SIG-M5 treated with dmso at 0.1 percent for 504 hours (cell line): Measurements from ENCODE around the gene MAD2L1.
"Not testable (repeated sequence)": the region's sequence is repeated elsewhere in the genome, so short reads cannot be mapped to it uniquely, and the experiment has no call there.

Experiments used
- DNase-seq: peaks from one replicate; lab custom pipeline; 2025; ENCODE audit not compliant: unreplicated experiment; lab: John Stamatoyannopoulos, UW

The MAD2L1 gene

GRCh38 chr4:120066517-120067340 lies at the start of gene MAD2L1:
Gene MAD2L1, minus strand, starts transcription at chr4:120066848. Its CDS starts 114 bp downstream, at chr4:120066734.
- DNase-seq: peak; percentile 95

- no peak for DNase-seq
Observed at GRCh38 chr4:120111745-120112144, 45.1 kb upstream of the MAD2L1 start.

- DNase-seq: no peak
Observed at GRCh38 chr4:120109406-120109805, 42.8 kb upstream of the MAD2L1 start.

- no peak for DNase-seq
Observed at GRCh38 chr4:120105472-120105871, 38.8 kb upstream of the MAD2L1 start.

GRCh38 chr4:120096508-120097297 lies 30.1 kb upstream of the MAD2L1 start:
- DNase-seq: no peak

- no peak for DNase-seq
Observed at GRCh38 chr4:120088507-120088906, 21.9 kb upstream of the MAD2L1 start.

- DNase-seq: not testable (repeated sequence)
Observed at GRCh38 chr4:120088066-120088465, 21.4 kb upstream of the MAD2L1 start.

GRCh38 chr4:120085705-120086104 lies 19.1 kb upstream of the MAD2L1 start:
- DNase-seq: no peak

- no peak for DNase-seq
Observed at GRCh38 chr4:120084327-120084726, 17.7 kb upstream of the MAD2L1 start.

- DNase-seq: no peak
Observed at GRCh38 chr4:120083152-120083551, 16.5 kb upstream of the MAD2L1 start.

GRCh38 chr4:120082251-120082650 lies 15.6 kb upstream of the MAD2L1 start:
- no peak for DNase-seq

GRCh38 chr4:120081726-120082125 lies 15.1 kb upstream of the MAD2L1 start:
- no peak for DNase-seq

GRCh38 chr4:120080533-120080932 lies 13.9 kb upstream of the MAD2L1 start:
- no peak for DNase-seq

GRCh38 chr4:120079839-120080520 lies 13.3 kb upstream of the MAD2L1 start:
- DNase-seq: no peak

- DNase-seq: no peak
Observed at GRCh38 chr4:120078216-120078615, 11.6 kb upstream of the MAD2L1 start.

GRCh38 chr4:120071192-120071795 lies 4.6 kb upstream of the MAD2L1 start:
- peak; percentile 25 for DNase-seq

- DNase-seq: no peak
Observed at GRCh38 chr4:120070196-120070595, 3.5 kb upstream of the MAD2L1 start.

- peak; percentile 70 for DNase-seq
Observed at GRCh38 chr4:120065974-120066516, 603 bp downstream of the MAD2L1 start.

- DNase-seq: no peak
Observed at GRCh38 chr4:120064887-120065286, 1.8 kb downstream of the MAD2L1 start.

- DNase-seq: not testable (repeated sequence)
Observed at GRCh38 chr4:120063711-120064110, 2.9 kb downstream of the MAD2L1 start.

- no peak for DNase-seq
Observed at GRCh38 chr4:120062663-120063195, 3.9 kb downstream of the MAD2L1 start.
